CD4-positive, alpha-beta T cell treated with Interleukin-10 for 1 hour (primary cell): ENCODE measurements around the gene LILRB5.
"Not testable (repeated sequence)": the region's sequence is repeated elsewhere in the genome, so short reads cannot be mapped to it uniquely, and the experiment has no call there.

ENCODE experiments used
- DNase-seq: peaks from one replicate; pipeline ENCODE4 v3.0.0-alpha.2; 2020

LILRB5 gene

DNA sequence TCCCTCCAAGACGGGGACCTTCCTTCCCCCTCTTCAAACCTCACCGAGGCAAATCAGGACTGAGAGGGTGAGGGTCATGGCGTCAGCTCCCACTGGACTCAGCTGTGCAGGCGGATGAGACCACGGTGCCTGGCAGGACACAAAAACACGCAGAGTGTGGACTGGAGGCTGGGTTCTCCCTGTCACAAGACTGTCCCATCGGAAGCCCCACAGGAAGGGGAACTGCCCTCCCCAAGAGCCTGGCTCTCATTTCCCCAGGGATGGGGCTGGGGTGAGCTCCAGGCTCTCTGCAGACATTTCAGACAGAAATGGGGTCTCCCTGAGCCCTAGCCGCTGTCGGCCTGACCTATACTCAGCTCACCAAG is at the start of gene LILRB5:
Gene LILRB5, minus strand, starts transcription at position 158 of the 365 bp plus-strand sequence. Its CDS starts 80 bp downstream, at position 78.
- DNase-seq: no peak

DNA sequence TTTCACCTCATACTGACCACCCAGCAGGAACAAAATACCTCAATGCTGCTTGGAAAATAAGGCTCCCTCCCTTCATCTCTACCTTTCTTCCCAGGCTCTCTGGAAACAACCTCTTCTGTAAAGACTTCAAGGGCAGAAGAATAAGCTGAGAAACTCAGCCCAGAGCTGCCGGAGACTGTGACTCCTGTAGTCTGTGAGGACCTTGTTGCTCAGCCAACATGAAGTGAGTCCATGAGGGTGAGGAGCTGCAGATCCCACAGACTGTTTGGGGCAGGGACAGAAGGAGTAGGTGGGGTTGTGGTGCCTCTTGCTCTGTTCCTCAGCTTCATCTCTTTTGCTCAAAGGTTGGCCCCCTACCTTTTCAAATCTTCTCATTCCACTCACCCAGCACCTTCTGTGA is 48.1 kb upstream of the LILRB5 start:
- DNase-seq: no peak

- DNase-seq: no peak
Measured at GRCh38 chr19:54302257-54302656, 45.2 kb upstream of the LILRB5 start.

- no peak for DNase-seq
Measured at GRCh38 chr19:54299515-54299914, 42.4 kb upstream of the LILRB5 start.

GRCh38 chr19:54299126-54299498 is 42.0 kb upstream of the LILRB5 start:
- no peak for DNase-seq

DNA sequence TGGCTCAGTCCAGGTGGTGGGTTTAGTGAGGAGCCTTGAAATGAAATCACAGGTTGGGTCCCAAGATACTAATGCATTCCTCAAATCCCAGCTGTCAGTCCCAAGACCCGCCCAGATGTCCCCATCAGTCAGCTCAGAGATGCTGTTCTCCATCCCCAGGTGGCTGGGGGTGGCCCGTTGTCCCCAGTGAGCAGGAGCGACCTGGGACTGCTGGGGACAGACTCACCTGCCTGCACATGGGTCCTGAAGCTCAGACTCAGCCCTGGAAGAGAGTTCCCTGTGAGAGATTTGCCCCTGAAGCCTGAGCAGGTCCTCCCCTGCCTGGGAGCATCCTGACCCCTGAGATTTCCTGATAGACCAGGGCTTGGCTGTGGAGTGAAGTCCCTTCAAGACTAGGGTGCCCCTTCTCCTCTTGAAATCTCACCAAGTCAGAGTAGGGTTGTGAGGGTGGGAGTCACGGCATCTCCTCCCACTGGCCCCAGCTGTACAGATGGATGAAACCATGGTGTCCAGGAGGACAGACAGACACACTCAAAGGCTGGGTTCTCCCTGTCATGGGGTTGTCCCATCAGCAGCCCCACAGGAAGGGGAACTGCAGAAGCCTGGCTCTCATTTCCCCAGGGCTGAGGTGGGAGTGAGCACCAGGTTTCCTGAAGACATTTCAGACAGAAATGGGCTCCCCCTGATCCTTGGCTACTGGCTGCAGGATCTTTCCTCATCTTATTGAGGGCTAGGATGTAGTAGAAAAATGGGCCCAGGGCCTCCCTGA is 41.5 kb upstream of the LILRB5 start:
- DNase-seq: no peak

GRCh38 chr19:54297759-54298305 is 40.8 kb upstream of the LILRB5 start:
- no peak for DNase-seq

DNA sequence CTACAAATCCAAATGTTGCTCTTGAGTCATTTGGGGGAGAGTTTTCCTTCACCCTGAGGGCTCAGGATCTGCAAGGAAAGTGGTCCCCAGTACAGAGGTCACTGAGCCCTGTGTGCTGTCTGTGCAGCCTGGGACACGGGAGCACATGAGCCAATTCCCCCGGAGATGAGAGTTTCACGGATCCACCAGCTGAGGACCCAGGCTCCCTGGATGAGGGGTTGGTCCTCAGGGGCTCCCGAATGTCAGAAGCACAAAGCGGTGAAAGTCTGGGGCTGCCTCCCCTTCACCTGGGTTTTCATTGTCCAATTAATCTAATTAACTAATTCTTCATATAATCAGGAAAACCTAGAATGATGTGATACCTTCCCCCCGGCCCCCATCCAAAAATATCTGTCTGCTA is 37.5 kb upstream of the LILRB5 start:
- DNase-seq: no peak

DNA sequence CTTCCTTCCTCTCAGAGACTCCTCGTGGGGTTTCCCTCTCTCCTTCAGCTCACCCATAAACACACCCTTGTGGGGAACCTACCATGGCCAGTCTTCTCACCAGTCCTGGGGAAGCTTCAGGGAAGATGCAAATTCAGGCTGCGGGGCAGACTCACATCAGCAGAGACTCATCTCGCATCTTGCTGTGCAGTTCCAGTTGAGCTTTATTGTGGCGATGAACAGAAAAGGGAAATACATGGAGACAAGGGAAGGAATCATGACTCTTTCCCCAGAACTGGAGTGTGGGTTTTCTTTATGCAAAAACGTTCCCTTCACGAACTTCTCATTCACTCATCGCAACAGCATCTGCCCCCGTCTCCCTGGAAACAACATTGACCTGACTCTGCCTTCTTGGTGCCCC is 32.1 kb upstream of the LILRB5 start:
- DNase-seq: not testable (repeated sequence)

GRCh38 chr19:54287456-54287855 is 30.4 kb upstream of the LILRB5 start:
- no peak for DNase-seq

DNA sequence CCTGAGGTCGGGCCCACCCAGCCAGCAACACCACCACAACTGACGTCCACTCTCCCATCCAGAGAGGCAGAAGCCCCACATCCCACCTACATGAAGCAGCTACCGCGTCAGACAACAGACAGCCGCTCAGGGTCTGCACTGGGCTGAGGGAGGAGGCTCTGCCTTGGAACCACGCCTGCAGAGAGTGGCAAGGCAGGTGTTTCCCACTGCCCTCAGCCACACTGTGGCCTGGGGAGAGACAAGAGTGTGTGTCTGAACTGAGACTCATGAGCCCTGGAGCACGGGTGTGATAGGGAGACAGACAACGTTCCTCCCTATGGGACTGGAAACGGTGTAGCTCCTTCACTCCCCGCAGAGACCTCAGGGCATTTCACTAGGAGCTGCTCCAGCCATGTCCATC is 29.2 kb upstream of the LILRB5 start:
- not testable (repeated sequence) for DNase-seq

GRCh38 chr19:54285427-54286056 is 28.5 kb upstream of the LILRB5 start:
- not testable (repeated sequence) for DNase-seq

DNA sequence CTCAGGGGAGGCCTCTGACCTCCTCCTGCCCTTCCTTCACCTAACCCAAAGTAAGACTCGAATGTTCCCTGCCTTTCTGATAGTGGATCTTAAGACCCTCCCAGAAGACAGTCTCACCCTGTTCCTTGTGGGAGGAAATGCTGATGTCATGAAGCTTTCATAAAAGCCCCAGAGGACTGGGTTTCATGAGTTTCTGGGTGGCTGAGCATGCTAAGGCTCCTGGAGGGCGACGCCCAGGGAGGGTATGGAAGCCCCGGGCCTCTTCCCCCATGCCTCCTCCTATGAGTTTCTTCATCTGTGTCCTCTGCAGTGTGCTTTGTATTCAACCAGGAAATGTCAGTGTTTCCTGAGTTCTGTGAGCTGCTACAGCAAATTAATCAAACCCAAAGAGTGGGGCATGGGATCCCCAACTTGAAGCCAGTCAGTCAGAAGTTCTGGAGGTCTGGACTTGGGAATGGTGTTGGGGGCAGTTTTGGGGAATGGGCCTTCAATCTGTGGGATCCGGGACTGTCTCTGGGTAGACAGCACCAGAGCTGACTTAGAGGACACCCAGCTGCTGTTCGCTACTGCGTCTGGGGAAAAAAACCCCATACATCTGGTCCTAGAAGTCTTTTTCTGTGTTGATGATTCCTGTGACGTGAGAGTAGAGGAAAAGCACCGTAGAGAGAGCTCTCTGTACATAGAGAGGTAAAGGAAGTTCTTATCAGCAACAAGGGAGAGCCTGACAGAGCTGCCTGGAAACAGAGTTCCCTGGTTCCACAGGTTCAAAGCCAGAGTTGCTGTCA is 25.8 kb upstream of the LILRB5 start:
- DNase-seq: no peak

DNA sequence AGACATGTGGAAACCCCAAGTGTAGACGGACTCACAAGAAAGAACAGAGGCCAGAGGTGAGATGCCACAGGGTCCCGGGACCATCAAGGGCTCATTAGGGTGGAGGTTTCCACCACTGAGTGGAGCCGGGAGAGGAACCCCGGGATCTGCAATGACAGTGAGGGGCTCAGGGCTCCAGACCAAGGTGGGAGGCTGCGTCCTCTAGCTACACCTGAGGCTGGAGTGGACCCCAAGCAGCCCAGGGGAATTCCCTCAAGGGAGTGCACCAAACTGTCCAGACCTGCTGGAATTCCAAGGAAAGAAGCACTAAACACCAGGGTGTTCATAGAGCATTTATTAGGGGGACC is 24.6 kb upstream of the LILRB5 start:
- not testable (repeated sequence) for DNase-seq

GRCh38 chr19:54281007-54281728 is 24.1 kb upstream of the LILRB5 start, which contains the start of gene LILRB2:
LILRB2 (minus strand) TSS chr19:54281110; CDS start chr19:54280496, 614 bp downstream.
- DNase-seq: no peak

DNA sequence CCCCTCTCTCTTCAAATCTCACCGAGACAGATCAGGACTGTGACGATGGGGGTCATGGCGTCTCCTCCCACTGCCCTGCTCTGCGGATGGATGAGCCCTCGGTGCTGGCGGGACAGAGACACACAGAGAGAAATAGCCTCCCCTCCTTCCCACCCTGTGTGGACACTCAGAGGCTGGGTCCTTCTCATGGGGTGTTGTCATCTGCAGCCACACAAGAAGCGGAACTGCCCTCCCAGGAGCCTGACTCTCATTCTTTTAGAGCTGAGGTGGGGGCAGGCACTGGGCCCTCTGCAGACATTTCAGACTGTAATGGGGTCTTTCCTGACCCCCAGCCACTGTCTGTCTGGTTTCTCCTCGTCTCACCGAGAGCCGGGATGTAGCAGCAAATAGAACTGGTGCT is 23.4 kb upstream of the LILRB5 start:
- not testable (repeated sequence) for DNase-seq

GRCh38 chr19:54280025-54280424 is 23.0 kb upstream of the LILRB5 start:
- not testable (repeated sequence) for DNase-seq

GRCh38 chr19:54279406-54279962 is 22.4 kb upstream of the LILRB5 start:
- no peak for DNase-seq

DNA sequence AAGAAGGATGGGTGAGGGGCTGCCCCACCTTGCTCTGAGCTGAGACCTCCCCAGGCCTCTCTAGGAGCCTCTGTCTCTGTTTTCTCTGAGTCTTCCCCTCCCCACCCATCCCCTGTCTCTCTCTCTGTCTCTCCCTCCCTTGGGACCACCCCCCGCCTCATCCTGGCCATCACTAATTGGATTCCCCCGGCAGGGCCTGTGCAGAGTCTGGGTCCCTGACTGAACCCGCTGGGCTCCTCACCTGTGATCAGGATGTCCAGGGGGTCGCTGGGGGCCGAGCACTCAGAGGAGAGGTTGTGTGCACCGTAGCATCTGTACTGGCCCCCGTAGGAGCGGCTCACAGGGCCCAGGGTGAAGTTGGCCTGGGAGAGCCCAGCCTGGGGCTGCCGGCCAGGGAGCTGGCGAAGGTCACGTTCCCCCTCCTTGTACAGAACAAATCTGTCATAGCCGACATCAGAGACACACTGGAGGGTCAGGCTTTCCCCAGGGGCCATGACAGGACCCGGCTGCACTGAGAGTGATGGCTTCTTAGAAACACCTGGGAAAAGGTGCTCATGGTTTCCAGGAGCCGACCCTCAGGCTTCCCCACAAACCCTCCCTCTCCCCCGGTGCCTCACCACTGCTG is 21.6 kb upstream of the LILRB5 start:
- not testable (repeated sequence) for DNase-seq

DNA sequence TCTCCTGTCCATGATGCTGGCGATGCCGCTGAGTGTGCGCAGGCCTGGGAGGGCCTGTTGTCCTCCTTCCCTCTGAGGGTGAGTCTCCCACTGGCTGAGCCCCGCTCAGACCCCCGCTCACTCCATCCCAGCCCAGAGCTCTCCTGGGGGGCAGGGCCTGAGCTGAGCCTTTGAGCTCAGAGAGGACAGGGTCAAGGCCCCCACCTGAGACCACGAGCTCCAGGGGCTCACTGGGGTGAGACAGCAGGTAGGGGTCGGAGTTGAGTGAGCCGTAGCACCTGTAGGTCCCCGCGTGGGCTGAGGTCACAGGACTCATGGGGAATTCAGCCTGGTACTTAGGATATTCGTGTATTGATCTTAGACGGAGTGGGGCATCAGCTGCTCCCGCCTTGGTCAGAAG is 21.0 kb upstream of the LILRB5 start:
- not testable (repeated sequence) for DNase-seq

DNA sequence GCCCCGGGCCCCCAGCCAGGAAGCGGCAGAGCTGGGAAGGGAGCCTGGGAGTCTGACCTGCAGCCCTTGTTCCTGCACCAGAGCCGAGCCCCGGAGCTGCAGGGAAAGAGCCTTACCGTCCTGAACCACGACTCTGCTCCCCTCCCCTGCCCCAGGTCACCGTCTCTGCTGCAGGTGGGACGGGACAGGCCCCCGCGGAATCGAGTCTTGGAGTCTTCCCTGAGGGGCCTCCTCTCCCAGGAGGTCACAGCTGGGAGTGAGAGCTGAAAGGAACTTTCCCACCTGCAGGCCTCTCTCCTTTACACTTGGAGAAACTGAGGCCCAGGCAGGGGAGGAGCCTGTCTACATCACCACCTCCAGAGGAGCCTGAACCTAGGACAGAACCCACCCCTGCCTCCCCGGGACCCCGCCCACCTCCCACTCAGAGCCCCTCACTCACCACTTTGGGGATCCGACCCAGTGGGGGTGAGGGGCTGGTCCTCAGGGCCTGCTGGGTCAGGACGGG is 20.1 kb upstream of the LILRB5 start:
- DNase-seq: not testable (repeated sequence)

- DNase-seq: no peak
Measured at GRCh38 chr19:54275951-54276350, 18.9 kb upstream of the LILRB5 start.
